HCT116 (cell line): Measurements from ENCODE around the gene SKI. TPM values are rescaled to one million over a fixed set of nuclear protein-coding genes. Genes with fewer than 3 reads are reported as not detected.

Source experiments
- ATAC-seq: fragments of 200-7000 bp; cut with Tn5 transposase; 2 replicates; pipeline ENCODE4 v1.9.1; 2020; ENCODE audit warnings: mild to moderate bottlenecking, moderate library complexity
- BruUV-seq: library from RNA; stranded (reverse); fragments of 400-500 nt; replicated peaks from 2 replicates; lab custom pipeline; 2021; lab: Mats Ljungman, UMichigan
- CTCF ChIA-PET: fragments of 300-600 bp; sonication (Branson Sonifier 250); formaldehyde crosslinking; loops from one replicate; lab custom pipeline; 2021; ENCODE audit warnings: antibody characterized with exemption; lab: Charles Lee
- POLR2A ChIA-PET: fragments of 300-600, 350-600 bp; sonication (Branson Sonifier 250); formaldehyde crosslinking; loops from one replicate; lab custom pipeline; 2021; ENCODE audit warnings: antibody characterized with exemption; lab: Charles Lee
- RAD21 ChIA-PET, 2 experiments: fragments of 300-600 bp; sonication (Branson Sonifier 250); formaldehyde crosslinking; loops; one replicate each; lab custom pipeline; 2023; ENCODE audit warnings: low total read pairs in 2 of 2; ENCODE audit not compliant: uncharacterized antibody in 2 of 2, unreplicated experiment in 2 of 2, low non-redundant PET in 1 of 2; lab: Charles Lee
- DNase-seq: peaks from one replicate; pipeline ENCODE4 v3.0.0-alpha.2; 2010; ENCODE audit warnings: low read depth, low spot score
- H2AFZ ChIP-seq: fragments of 200-600 bp; shearing (Covaris generic), sonication (generic); 2 replicates; pipeline ENCODE4 v1.6.1; 2017; ENCODE audit warnings: low read depth, mixed run types, mixed read lengths, antibody characterized with exemption, low read length; ENCODE audit not compliant: poor library complexity, severe bottlenecking
- H3K27ac ChIP-seq: 2 replicates; pipeline ENCODE4 v1.5.1; 2012; ENCODE audit warnings: low read depth, low read length
- H3K27me3 ChIP-seq: fragments of 200-600 bp; sonication (generic); 2 replicates; pipeline ENCODE4 v1.6.1; 2016; ENCODE audit warnings: mixed run types, low read length, mixed read lengths; ENCODE audit not compliant: insufficient read depth
- H3K36me3 ChIP-seq, 2 experiments: fragments of 200-500 bp in 1 of 2; fragments of 200-600 bp in 1 of 2; sonication (Bioruptor generic) in 1 of 2; sonication (generic) in 1 of 2; 2 replicates each; pipeline versions ENCODE4 v1.5.1 to v1.6.1; 2014 to 2016; ENCODE audit warnings: low read length in 2 of 2, inconsistent platforms in 1 of 2, mixed read lengths in 1 of 2, mixed run types in 1 of 2; ENCODE audit not compliant: insufficient read depth in 2 of 2, control insufficient read depth in 1 of 2
- H3K4me1 ChIP-seq, 2 experiments: fragments of 200-600 bp in 1 of 2; sonication (generic) in 1 of 2; 2 replicates each; pipeline versions ENCODE4 v1.5.1 to v1.6.1; 2012 to 2017; ENCODE audit warnings: low read length in 2 of 2, inconsistent platforms in 1 of 2, mild to moderate bottlenecking in 1 of 2, mixed read lengths in 1 of 2, mixed run types in 1 of 2, moderate library complexity in 1 of 2; ENCODE audit not compliant: insufficient read depth in 2 of 2, control insufficient read depth in 1 of 2
- H3K4me2 ChIP-seq: fragments of 200-600 bp; sonication (generic); 2 replicates; pipeline ENCODE4 v1.6.1; 2017; ENCODE audit warnings: mixed run types, low read length, mixed read lengths
- H3K4me3 ChIP-seq, 2 experiments: fragments of 200-600 bp in 1 of 2; sonication (generic) in 1 of 2; replicated peaks in 1 of 2; 2 replicates each; pipeline ENCODE4 v1.5.1; 2011 to 2016; ENCODE audit warnings: low read length in 2 of 2, control low read depth in 1 of 2, low read depth in 1 of 2, mild to moderate bottlenecking in 1 of 2, mixed read lengths in 1 of 2, mixed run types in 1 of 2
- H3K79me2 ChIP-seq: fragments of 200-600 bp; sonication (generic); 2 replicates; pipeline ENCODE4 v1.6.1; 2017; ENCODE audit warnings: mild to moderate bottlenecking, mixed run types, low read length, moderate library complexity, mixed read lengths; ENCODE audit not compliant: insufficient read depth
- H3K9ac ChIP-seq: fragments of 200-600 bp; sonication (generic); 2 replicates; pipeline ENCODE4 v1.6.1; 2016; ENCODE audit warnings: low read length, mixed read lengths
- H3K9me2 ChIP-seq: fragments of 200-600 bp; sonication (generic), shearing (Covaris generic); 2 replicates; pipeline ENCODE4 v1.6.1; 2017; ENCODE audit warnings: mixed run types, mild to moderate bottlenecking, moderate library complexity; ENCODE audit not compliant: insufficient read depth
- H3K9me3 ChIP-seq, 2 experiments: fragments of 200-500 bp in 1 of 2; fragments of 200-600 bp in 1 of 2; sonication (Bioruptor generic) in 1 of 2; sonication (generic) in 1 of 2; 2 replicates each; pipeline ENCODE4 v1.6.1; 2014 to 2017; ENCODE audit warnings: low read length in 2 of 2, mixed read lengths in 2 of 2, inconsistent platforms in 1 of 2, low read depth in 1 of 2, mild to moderate bottlenecking in 1 of 2, mixed run types in 1 of 2, moderate library complexity in 1 of 2; ENCODE audit not compliant: control insufficient read depth in 1 of 2, insufficient read depth in 1 of 2
- H4K20me1 ChIP-seq: fragments of 200-600 bp; sonication (generic), shearing (Covaris generic); 2 replicates; pipeline ENCODE4 v1.6.1; 2017; ENCODE audit warnings: mixed run types, mild to moderate bottlenecking, moderate library complexity; ENCODE audit not compliant: insufficient read depth
- EGR1 ChIP-seq: IDR thresholded peaks from 2 replicates; pipeline ENCODE4 v1.6.1; 2012; ENCODE audit warnings: low read depth
- SP1 ChIP-seq: IDR thresholded peaks from 2 replicates; pipeline ENCODE4 v1.6.1; 2012; ENCODE audit warnings: low read depth
- ZFX ChIP-seq: fragments of 450-650 bp; IDR thresholded peaks from 2 replicates; pipeline ENCODE4 v1.6.1; 2017
- ZNF274 ChIP-seq: fragments of 200-500 bp; sonication (Bioruptor generic); IDR thresholded peaks from 2 replicates; pipeline ENCODE4 v1.6.1; 2014; ENCODE audit warnings: mild to moderate bottlenecking, low read depth, low read length, inconsistent platforms
- intact Hi-C: fragments of 100-400 bp; cut with micrococcal nuclease; formaldehyde crosslinking; loops from 2 replicates; pipeline ENCODE4 v1.10.0; 2022
- total RNA-seq: library from RNA; stranded (reverse); gene quantifications from one replicate; pipeline ENCODE4 v1.2.1, GENCODE V29; 2021; ENCODE audit not compliant: unreplicated experiment

SKI gene
- total RNA-seq, 1 experiment from 2014 or later = 56.2 TPM

DNA sequence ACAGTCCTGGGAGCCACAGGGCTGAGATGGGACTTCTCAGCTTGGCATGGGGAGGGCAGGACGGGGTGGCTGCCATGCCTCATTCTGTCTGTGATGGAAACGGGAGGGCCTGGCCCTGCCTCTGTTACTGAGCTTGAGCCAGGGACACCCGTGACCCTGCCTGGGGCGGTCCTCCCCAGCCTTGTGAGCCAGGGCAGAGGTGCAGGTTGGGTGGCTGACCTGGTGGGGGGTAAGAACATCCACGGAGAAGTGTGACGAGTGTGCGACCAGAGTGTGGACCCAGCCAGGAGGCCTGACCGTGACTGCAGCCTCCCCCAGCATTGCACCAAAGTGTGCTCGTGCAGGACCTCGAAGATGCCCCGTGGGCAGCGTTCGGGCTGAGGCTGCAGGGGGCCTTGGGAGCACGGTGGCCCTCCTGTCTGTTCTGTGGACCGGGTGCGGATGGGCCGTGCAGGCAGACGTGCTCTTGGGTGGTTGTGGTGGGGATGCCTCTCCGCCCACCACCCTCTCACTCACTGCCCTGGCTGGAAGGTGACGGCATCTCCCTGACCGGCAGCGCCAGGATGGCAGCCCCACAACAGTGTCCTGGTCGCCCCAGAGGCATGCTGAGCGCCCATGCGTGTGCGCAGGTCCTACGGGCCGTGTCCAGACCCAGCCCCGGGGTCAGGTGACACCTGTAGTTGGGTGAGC is 45.4 kb downstream of the SKI start:
- no peaks in the 10 kb centered on the region for H3K27me3 ChIP-seq
- 0 out of 2 replicates have a peak, but pooled peaks cover 4% of the 10 kb centered on the region for H4K20me1 ChIP-seq
- no peak for DNase-seq
- H3K4me2 ChIP-seq = no peak overlapping the region
- intact Hi-C loops = no loop called here
- ChIA-PET POLR2A (no interaction called here), CTCF (no interaction called here), RAD21 (no interaction called here)
- peaks cover 99% of the 10 kb centered on the region for H3K79me2 ChIP-seq
- no TSS peak for BruUV-seq
- H3K9me3 ChIP-seq = no peaks in the 10 kb centered on the region
- no peak overlapping the region for H2AFZ ChIP-seq
- no peak overlapping the region; the same call in 1 of the 2 replicates for H3K27ac ChIP-seq
- no peak for ATAC-seq
- TF ChIP-seq SP1 (no peak), ZFX (no peak), EGR1 (no peak)
- H3K4me1 ChIP-seq = peaks cover 0 to 9% of the 10 kb centered on the region in 2 experiments; a peak in 1 of 4 replicates
- H3K9me2 ChIP-seq = no peaks in the 10 kb centered on the region
- H3K4me3 ChIP-seq = no peak overlapping the region
- H3K36me3 ChIP-seq = no peaks in the 10 kb centered on the region; a peak in 2 of 4 replicates
- H3K9ac ChIP-seq = no peak overlapping the region

- POLR2A ChIA-PET = no interaction called here
- 0 out of 2 replicates have a peak, but pooled peaks cover 4% of the 10 kb centered on the region for H4K20me1 ChIP-seq
- TF ChIP-seq ZNF274 = no peak
- TF ChIP-seq, all 23 proteins: peak for 0
- Histone ChIP-seq H3K9ac (no peak overlapping the region), H3K79me2 (peaks cover 99% of the 10 kb centered on the region), H3K9me2 (no peaks in the 10 kb centered on the region), H3K27ac (no peak overlapping the region), H2AFZ (no peak overlapping the region), H3K9me3 (no peaks in the 10 kb centered on the region), H3K4me1 (peaks cover 0 to 9% of the 10 kb centered on the region in 2 experiments; a peak in 1 of 4 replicates), H3K4me3 (no peak overlapping the region), H3K36me3 (no peaks in the 10 kb centered on the region; a peak in 2 of 4 replicates), H3K27me3 (no peaks in the 10 kb centered on the region), H3K4me2 (no peak overlapping the region)
- ATAC-seq (no peak), DNase-seq (no peak)
- ChIA-PET RAD21 (no interaction called here), CTCF (no interaction called here)
- BruUV-seq = no TSS peak
- intact Hi-C loops = no loop called here
Observed at GRCh38 chr1:2274231-2274928, 46.3 kb downstream of the SKI start.
